ENCODE measurements around the gene FMNL3.
"Not testable (repeated sequence)": the region's sequence is repeated elsewhere in the genome, so short reads cannot be mapped to it uniquely, and the experiment has no call there.

GRCh38 chr12:49717800-49718199 lies 10.6 kb upstream of the FMNL3 start:
- TF ChIP-seq, protein P1, sequence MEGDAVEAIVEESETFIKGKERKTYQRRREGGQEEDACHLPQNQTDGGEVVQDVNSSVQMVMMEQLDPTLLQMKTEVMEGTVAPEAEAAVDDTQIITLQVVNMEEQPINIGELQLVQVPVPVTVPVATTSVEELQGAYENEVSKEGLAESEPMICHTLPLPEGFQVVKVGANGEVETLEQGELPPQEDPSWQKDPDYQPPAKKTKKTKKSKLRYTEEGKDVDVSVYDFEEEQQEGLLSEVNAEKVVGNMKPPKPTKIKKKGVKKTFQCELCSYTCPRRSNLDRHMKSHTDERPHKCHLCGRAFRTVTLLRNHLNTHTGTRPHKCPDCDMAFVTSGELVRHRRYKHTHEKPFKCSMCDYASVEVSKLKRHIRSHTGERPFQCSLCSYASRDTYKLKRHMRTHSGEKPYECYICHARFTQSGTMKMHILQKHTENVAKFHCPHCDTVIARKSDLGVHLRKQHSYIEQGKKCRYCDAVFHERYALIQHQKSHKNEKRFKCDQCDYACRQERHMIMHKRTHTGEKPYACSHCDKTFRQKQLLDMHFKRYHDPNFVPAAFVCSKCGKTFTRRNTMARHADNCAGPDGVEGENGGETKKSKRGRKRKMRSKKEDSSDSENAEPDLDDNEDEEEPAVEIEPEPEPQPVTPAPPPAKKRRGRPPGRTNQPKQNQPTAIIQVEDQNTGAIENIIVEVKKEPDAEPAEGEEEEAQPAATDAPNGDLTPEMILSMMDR (IDR thresholded peaks at IDR 0.05) = not testable (repeated sequence)
- TF ChIP-seq POLR2A (IDR thresholded peaks at IDR 0.05) = not testable (repeated sequence)

Measured in body of pancreas (tissue), 4 donors.